Measurements from ENCODE around the gene CYP2C18.
"Not testable (repeated sequence)": the region's sequence is repeated elsewhere in the genome, so short reads cannot be mapped to it uniquely, and the experiment has no call there.

CYP2C18 gene

GRCh38 chr10:94641480-94641879 is 42.0 kb upstream of the CYP2C18 start:
- H3K27me3 ChIP-seq (ENCODE audit: insufficient read depth, low read length, poor library complexity), result peaks cover 3% of the 10 kb centered on the region
- ATAC-seq (ENCODE audit: insufficient read depth, low read depth), result no peak
- no peaks in the 10 kb centered on the region for H4K20me1 ChIP-seq (ENCODE audit: insufficient read depth, low read length)
- no peak overlapping the region for H3K9ac ChIP-seq (ENCODE audit: low read depth, low read length)
- no peak overlapping the region for H3K4me3 ChIP-seq (ENCODE audit: low read depth in 1 of 2, low read length in 2 of 2)
- no peaks in the 10 kb centered on the region for H3K36me3 ChIP-seq (ENCODE audit: insufficient read depth, low read length)
- H3K4me1 ChIP-seq (ENCODE audit: insufficient read depth, low read length), result no peaks in the 10 kb centered on the region
- peaks cover 10% of the 10 kb centered on the region for H3K9me3 ChIP-seq (ENCODE audit: insufficient read depth, low read length, severe bottlenecking)
- DNase-seq, result no peak
- H3K4me2 ChIP-seq (ENCODE audit: insufficient read depth, low read length), result no peak overlapping the region
- H2AFZ ChIP-seq (ENCODE audit: low read depth, low read length), result no peak overlapping the region
- no peak for TF ChIP-seq EZH2 (IDR thresholded peaks at IDR 0.05; ENCODE audit: borderline replicate concordance, low read depth, low read length, severe bottlenecking)
- no peak for TF ChIP-seq CTCF (IDR thresholded peaks at IDR 0.05; ENCODE audit: borderline replicate concordance, extremely low read depth, low read length, poor library complexity, severe bottlenecking)
- no peak overlapping the region for H3K27ac ChIP-seq (ENCODE audit: low read length)
- no peaks in the 10 kb centered on the region for H3K79me2 ChIP-seq (ENCODE audit: insufficient read depth, low read length)

- Histone ChIP-seq H3K36me3 (ENCODE audit: insufficient read depth, low read length) (no peaks in the 10 kb centered on the region), H4K20me1 (ENCODE audit: insufficient read depth, low read length) (no peaks in the 10 kb centered on the region), H2AFZ (ENCODE audit: low read depth, low read length) (no peak overlapping the region), H3K4me1 (ENCODE audit: insufficient read depth, low read length) (no peaks in the 10 kb centered on the region), H3K79me2 (ENCODE audit: insufficient read depth, low read length) (no peaks in the 10 kb centered on the region), H3K9ac (ENCODE audit: low read depth, low read length) (no peak overlapping the region), H3K9me3 (ENCODE audit: insufficient read depth, low read length, severe bottlenecking) (peaks cover 7% of the 10 kb centered on the region), H3K27ac (ENCODE audit: low read length) (no peak overlapping the region), H3K27me3 (ENCODE audit: insufficient read depth, low read length, poor library complexity) (peaks cover 3% of the 10 kb centered on the region), H3K4me3 (ENCODE audit: low read depth in 1 of 2, low read length in 2 of 2) (no peak overlapping the region), H3K4me2 (ENCODE audit: insufficient read depth, low read length) (no peak overlapping the region)
- no peak for TF ChIP-seq EZH2 (IDR thresholded peaks at IDR 0.05; ENCODE audit: borderline replicate concordance, low read depth, low read length, severe bottlenecking)
- TF ChIP-seq CTCF (IDR thresholded peaks at IDR 0.05; ENCODE audit: borderline replicate concordance, extremely low read depth, low read length, poor library complexity, severe bottlenecking), result no peak
- no peak for DNase-seq
- no peak for ATAC-seq (ENCODE audit: insufficient read depth, low read depth)
Measured at GRCh38 chr10:94644352-94644751, 39.2 kb upstream of the CYP2C18 start.

GRCh38 chr10:94645285-94645684 is 38.2 kb upstream of the CYP2C18 start:
- no peaks in the 10 kb centered on the region for H4K20me1 ChIP-seq (ENCODE audit: insufficient read depth, low read length)
- H3K4me3 ChIP-seq (ENCODE audit: low read depth in 1 of 2, low read length in 2 of 2), result no peak overlapping the region
- H3K27ac ChIP-seq (ENCODE audit: low read length), result no peak overlapping the region
- H3K79me2 ChIP-seq (ENCODE audit: insufficient read depth, low read length), result no peaks in the 10 kb centered on the region
- no peak overlapping the region for H3K4me2 ChIP-seq (ENCODE audit: insufficient read depth, low read length)
- no peaks in the 10 kb centered on the region for H3K4me1 ChIP-seq (ENCODE audit: insufficient read depth, low read length)
- ATAC-seq (ENCODE audit: insufficient read depth, low read depth), result no peak
- H3K27me3 ChIP-seq (ENCODE audit: insufficient read depth, low read length, poor library complexity), result peaks cover 3% of the 10 kb centered on the region
- peaks cover 1% of the 10 kb centered on the region for H3K9me3 ChIP-seq (ENCODE audit: insufficient read depth, low read length, severe bottlenecking)
- H2AFZ ChIP-seq (ENCODE audit: low read depth, low read length), result no peak overlapping the region
- DNase-seq, result no peak
- TF ChIP-seq EZH2 (IDR thresholded peaks at IDR 0.05; ENCODE audit: borderline replicate concordance, low read depth, low read length, severe bottlenecking) (no peak), CTCF (IDR thresholded peaks at IDR 0.05; ENCODE audit: borderline replicate concordance, extremely low read depth, low read length, poor library complexity, severe bottlenecking) (no peak)
- no peak overlapping the region for H3K9ac ChIP-seq (ENCODE audit: low read depth, low read length)
- no peaks in the 10 kb centered on the region for H3K36me3 ChIP-seq (ENCODE audit: insufficient read depth, low read length)

GRCh38 chr10:94655201-94655600 is 28.3 kb upstream of the CYP2C18 start:
- H3K79me2 ChIP-seq (ENCODE audit: insufficient read depth, low read length); H3K4me3 ChIP-seq (ENCODE audit: low read depth in 1 of 2, low read length in 2 of 2); DNase-seq; H3K36me3 ChIP-seq (ENCODE audit: insufficient read depth, low read length); ATAC-seq (ENCODE audit: insufficient read depth, low read depth); H2AFZ ChIP-seq (ENCODE audit: low read depth, low read length); H3K4me1 ChIP-seq (ENCODE audit: insufficient read depth, low read length); H3K27me3 ChIP-seq (ENCODE audit: insufficient read depth, low read length, poor library complexity); H3K4me2 ChIP-seq (ENCODE audit: insufficient read depth, low read length); H4K20me1 ChIP-seq (ENCODE audit: insufficient read depth, low read length); H3K9me3 ChIP-seq (ENCODE audit: insufficient read depth, low read length, severe bottlenecking); H3K9ac ChIP-seq (ENCODE audit: low read depth, low read length); H3K27ac ChIP-seq (ENCODE audit: low read length): not testable (repeated sequence)

GRCh38 chr10:94663061-94663460 is 20.5 kb upstream of the CYP2C18 start:
- not testable (repeated sequence) for H3K4me1 ChIP-seq (ENCODE audit: insufficient read depth, low read length); H2AFZ ChIP-seq (ENCODE audit: low read depth, low read length); H3K4me2 ChIP-seq (ENCODE audit: insufficient read depth, low read length); H3K36me3 ChIP-seq (ENCODE audit: insufficient read depth, low read length); H3K27ac ChIP-seq (ENCODE audit: low read length); H3K9ac ChIP-seq (ENCODE audit: low read depth, low read length); H3K4me3 ChIP-seq (ENCODE audit: low read depth in 1 of 2, low read length in 2 of 2); H3K27me3 ChIP-seq (ENCODE audit: insufficient read depth, low read length, poor library complexity); H3K9me3 ChIP-seq (ENCODE audit: insufficient read depth, low read length, severe bottlenecking); DNase-seq; H4K20me1 ChIP-seq (ENCODE audit: insufficient read depth, low read length); H3K79me2 ChIP-seq (ENCODE audit: insufficient read depth, low read length); ATAC-seq (ENCODE audit: insufficient read depth, low read depth)

Data from DND-41 (cell line).